ENCODE measurements around the gene KIF5B.
A peak's percentile ranks its signal among the peaks of the same experiment; 100 is the strongest.
"Not testable (repeated sequence)": the region's sequence is repeated elsewhere in the genome, so short reads cannot be mapped to it uniquely, and the experiment has no call there.

KIF5B gene

GRCh38 chr10:32072025-32072800, 16.0 kb upstream of the KIF5B start:
- ATAC-seq (ENCODE audit: low read depth) (no peak), DNase-seq (ENCODE audit: low spot score) (no peak)

GRCh38 chr10:32070645-32071044, 14.4 kb upstream of the KIF5B start:
- Histone ChIP-seq H3K36me3 (ENCODE audit: low read depth) (no peaks in the 10 kb centered on the region), H3K4me3 (ENCODE audit: severe bottlenecking) (no peak overlapping the region), H3K4me1 (ENCODE audit: insufficient read depth, poor library complexity, severe bottlenecking) (peaks cover 10% of the 10 kb centered on the region), H3K27ac (ENCODE audit: poor library complexity, severe bottlenecking) (peak overlapping the region; percentile 10), H3K9me3 (ENCODE audit: severe bottlenecking) (no peaks in the 10 kb centered on the region), H3K27me3 (ENCODE audit: insufficient read depth, poor library complexity, severe bottlenecking) (no peaks in the 10 kb centered on the region)
- no peak for TF ChIP-seq CTCF (IDR thresholded peaks at IDR 0.05; ENCODE audit: poor library complexity, severe bottlenecking)
- ATAC-seq (ENCODE audit: low read depth) (peak; percentile 66; the same call in 2 of the 3 replicates), DNase-seq (ENCODE audit: low spot score) (no peak)

More at GRCh38 chr10:32072025-32072800, 16.0 kb upstream of the KIF5B start:
- Histone ChIP-seq H3K4me3 (ENCODE audit: severe bottlenecking) (no peak overlapping the region), H3K27ac (ENCODE audit: poor library complexity, severe bottlenecking) (no peak overlapping the region), H3K36me3 (ENCODE audit: low read depth) (no peaks in the 10 kb centered on the region), H3K4me1 (ENCODE audit: insufficient read depth, poor library complexity, severe bottlenecking) (peaks cover 10% of the 10 kb centered on the region), H3K9me3 (ENCODE audit: severe bottlenecking) (no peaks in the 10 kb centered on the region), H3K27me3 (ENCODE audit: insufficient read depth, poor library complexity, severe bottlenecking) (no peaks in the 10 kb centered on the region)
- TF ChIP-seq CTCF (IDR thresholded peaks at IDR 0.05; ENCODE audit: poor library complexity, severe bottlenecking) = no peak

- no peak for ATAC-seq (ENCODE audit: low read depth)
- no peak overlapping the region for H3K27ac ChIP-seq (ENCODE audit: poor library complexity, severe bottlenecking)
- no peak for TF ChIP-seq CTCF (IDR thresholded peaks at IDR 0.05; ENCODE audit: poor library complexity, severe bottlenecking)
- peaks cover 10% of the 10 kb centered on the region for H3K4me1 ChIP-seq (ENCODE audit: insufficient read depth, poor library complexity, severe bottlenecking)
- no peaks in the 10 kb centered on the region for H3K9me3 ChIP-seq (ENCODE audit: severe bottlenecking)
- H3K36me3 ChIP-seq (ENCODE audit: low read depth) = no peaks in the 10 kb centered on the region
- no peak overlapping the region for H3K4me3 ChIP-seq (ENCODE audit: severe bottlenecking)
- DNase-seq (ENCODE audit: low spot score) = no peak
- no peaks in the 10 kb centered on the region for H3K27me3 ChIP-seq (ENCODE audit: insufficient read depth, poor library complexity, severe bottlenecking)
These were observed 12.3 kb upstream of the KIF5B start for GRCh38 chr10:32068569-32068968.

DNA sequence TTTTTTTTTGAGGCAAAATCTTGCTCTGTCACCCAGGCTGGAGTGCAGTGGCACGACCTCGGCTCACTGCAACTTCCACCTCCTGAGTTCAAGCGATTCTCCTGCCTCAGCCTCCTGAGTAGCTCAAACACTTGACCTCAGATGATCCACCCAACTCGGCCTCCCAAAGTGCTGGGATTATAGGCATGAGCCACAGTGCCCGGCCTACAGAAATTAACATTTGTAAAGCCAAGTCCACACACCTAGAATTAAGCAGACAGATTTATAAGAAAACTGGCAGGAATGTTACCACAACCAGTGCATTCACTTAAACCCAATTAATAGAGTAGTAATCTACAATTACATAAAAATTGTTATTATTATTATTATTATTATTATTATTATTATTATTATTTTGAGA, 11.7 kb upstream of the KIF5B start:
- not testable (repeated sequence) for H3K27me3 ChIP-seq (ENCODE audit: insufficient read depth, poor library complexity, severe bottlenecking); DNase-seq (ENCODE audit: low spot score); H3K4me3 ChIP-seq (ENCODE audit: severe bottlenecking); H3K9me3 ChIP-seq (ENCODE audit: severe bottlenecking); ATAC-seq (ENCODE audit: low read depth); H3K36me3 ChIP-seq (ENCODE audit: low read depth); H3K27ac ChIP-seq (ENCODE audit: poor library complexity, severe bottlenecking)
- peaks cover 10% of the 10 kb centered on the region for H3K4me1 ChIP-seq (ENCODE audit: insufficient read depth, poor library complexity, severe bottlenecking)

- H3K27ac ChIP-seq (ENCODE audit: poor library complexity, severe bottlenecking) = no peak overlapping the region
- no peaks in the 10 kb centered on the region for H3K36me3 ChIP-seq (ENCODE audit: low read depth)
- ATAC-seq (ENCODE audit: low read depth) = no peak
- no peak for TF ChIP-seq CTCF (IDR thresholded peaks at IDR 0.05; ENCODE audit: poor library complexity, severe bottlenecking)
- H3K4me1 ChIP-seq (ENCODE audit: insufficient read depth, poor library complexity, severe bottlenecking) = peaks cover 6% of the 10 kb centered on the region
- no peaks in the 10 kb centered on the region for H3K27me3 ChIP-seq (ENCODE audit: insufficient read depth, poor library complexity, severe bottlenecking)
- DNase-seq (ENCODE audit: low spot score) = no peak
- no peaks in the 10 kb centered on the region for H3K9me3 ChIP-seq (ENCODE audit: severe bottlenecking)
- no peak overlapping the region for H3K4me3 ChIP-seq (ENCODE audit: severe bottlenecking)
These were observed 9.6 kb upstream of the KIF5B start for GRCh38 chr10:32065856-32066255.
